ENCODE measurements around the gene CTRL.
"Not testable (repeated sequence)": the region's sequence is repeated elsewhere in the genome, so short reads cannot be mapped to it uniquely, and the experiment has no call there.

CTRL gene

DNA sequence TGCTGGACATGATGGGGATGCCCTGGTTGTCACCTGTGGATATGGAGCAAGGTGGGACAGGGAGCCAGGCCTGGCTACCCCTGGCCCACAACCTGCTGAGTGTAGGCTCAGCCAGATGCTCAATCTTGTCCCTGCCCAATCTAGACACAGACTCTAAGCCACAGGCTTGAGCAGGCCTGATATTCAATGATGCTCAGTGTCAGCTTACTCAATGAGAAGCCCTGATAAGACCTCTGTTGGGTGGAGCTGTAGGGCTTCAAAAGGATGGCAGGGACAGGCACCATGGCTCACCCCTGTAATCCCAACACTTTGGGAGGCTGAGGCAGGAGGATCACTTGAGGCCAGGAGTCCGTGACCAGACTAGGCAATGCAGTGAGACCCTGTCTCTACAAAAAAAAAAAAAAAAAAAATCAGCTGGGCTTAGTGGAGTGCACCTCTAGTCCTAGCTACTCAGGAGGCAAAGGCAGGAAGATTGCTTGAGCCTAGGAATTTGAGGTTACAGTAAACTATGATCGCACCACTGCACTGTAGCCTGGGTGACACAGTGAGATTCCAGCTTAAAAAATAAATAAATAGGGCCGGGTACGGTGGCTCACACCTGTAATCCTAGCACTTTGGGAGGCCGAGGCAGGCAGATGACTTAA is 8.9 kb upstream of the CTRL start:
- no peak for DNase-seq

DNA sequence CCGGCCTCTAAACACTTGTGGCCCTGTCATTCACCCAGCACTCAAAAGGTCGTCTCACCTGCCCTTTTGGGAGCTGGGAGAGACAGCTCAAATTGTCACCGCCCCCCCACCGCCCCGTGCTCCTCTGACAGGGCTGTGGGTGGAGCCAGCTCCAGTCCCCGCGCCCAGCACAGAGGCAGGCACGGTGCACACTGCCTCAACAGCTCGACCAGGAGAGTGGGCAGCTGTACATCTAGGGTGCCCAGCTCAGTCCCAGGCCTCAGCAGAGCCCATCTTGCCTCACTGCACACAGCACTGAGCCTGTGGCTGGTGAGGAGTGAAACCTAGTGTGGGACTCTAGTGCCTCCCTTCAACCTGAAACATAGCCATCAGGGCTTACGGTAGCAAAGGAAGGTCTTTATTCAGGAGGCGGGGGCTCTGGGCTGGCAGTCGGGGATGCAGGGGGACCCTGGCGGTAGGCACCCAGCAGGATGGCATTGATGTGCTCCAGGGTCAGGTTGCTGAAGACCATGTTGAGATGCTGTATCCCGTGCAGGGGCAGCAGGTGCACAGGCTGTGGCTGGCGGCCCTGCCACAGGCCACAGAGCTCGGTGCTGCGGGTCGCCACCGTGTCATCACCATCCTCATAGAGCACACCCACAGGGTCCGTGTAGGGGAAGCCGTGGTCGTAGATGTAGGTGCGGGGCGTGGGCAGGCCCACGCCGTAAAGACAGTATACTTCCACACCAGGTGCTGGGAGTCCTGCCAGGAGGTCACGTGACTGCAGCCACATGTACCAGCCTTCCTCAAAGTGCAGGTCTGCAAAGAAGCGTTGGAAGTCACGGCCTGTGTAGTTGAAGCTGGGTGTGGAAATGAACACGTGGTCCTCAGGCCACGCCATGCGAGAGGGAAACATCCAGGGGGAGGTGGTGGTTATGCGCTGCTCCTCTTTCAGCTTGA is 8.1 kb upstream of the CTRL start:
- no peak for DNase-seq

DNA sequence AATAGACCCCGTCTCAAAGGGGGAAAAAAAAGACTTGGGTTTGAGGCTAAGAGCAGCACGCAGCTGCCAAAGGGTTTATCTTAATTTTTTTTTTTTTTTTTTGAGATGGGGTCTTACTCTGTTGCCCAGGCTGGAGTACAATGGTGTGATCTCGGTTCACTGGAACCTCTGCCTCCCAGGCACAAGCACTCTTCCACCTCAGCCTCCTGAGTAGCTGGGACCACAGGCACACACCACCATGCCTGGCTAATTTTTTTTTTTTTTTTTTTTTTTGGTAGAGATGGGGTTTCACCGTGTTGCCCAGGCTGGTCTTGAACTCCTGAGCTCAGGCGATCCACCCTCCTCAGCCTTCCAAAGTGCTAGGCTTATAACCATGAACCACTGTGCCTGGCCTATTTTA is 6.1 kb upstream of the CTRL start:
- DNase-seq = not testable (repeated sequence)

DNA sequence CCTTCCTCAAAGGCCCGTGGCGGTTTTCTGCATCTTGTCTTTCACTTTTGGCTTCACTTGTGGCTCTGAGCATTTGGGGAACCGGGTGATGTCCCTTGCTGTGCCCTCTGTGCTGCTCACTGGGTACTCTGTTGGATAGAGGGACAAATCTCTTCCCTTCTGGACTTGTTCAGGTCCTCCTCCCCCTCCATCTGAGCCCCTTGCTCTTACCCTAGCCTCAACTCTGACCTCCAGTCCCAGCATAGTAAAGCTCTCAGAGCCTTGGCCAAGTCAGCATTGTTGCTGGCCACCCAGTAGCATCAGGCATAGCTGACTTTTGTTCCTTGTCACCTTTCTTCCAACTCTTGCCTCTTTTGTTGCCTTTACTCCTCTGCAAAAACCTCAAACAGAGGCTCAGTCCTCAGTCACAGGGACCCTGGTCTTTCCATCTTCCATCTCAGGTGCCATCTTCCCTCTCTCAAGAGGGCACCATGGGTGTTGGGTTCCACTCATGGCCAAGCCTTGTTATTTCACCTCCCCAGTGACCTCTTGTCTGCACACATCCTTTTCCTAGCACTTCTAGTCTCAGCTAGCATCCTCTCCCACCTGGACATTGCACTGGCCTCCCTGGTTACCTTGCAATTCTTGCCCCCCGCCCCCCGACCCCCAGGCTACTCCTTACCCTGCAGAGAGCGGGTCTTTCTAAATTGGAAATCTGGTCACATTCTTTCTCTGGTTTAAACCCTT is 5.4 kb upstream of the CTRL start:
- DNase-seq = no peak

DNA sequence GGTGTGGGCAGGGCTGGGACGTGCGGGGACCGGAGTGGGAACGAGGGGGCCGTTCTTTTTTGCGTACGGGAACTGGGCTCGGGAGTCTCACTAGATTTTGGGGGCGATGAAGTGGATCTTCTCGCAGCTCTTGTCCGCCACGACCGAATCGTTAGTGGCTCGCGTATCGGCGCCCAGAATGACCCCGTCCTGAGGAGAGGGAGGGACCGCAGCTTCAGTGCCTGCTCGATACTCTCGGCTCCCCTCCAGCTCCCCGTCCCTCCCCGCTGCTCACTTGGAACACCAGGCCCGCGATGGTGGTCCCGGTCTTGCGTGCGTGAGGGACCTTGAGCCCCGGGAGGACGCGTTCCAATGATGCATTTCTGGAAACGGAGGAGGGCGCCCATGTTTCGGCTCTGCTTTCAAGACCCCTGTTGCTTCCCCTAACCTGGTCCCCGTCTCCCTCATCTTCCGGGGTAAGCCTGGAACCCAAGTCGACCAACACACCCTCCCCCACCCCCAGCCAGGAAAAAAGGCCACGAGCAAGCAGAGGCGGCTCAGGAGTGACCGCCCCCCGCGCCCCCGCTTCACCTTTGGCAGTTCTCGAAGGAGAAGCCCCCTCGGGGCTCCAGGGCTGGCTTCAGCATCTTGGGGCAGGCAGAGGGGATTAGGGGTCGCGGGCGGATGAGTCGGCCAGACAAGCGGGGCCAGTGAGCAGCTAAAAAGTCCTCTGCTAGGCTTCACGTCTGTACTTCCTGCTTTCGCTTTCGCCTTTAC is 4.6 kb upstream of the CTRL start, which contains the start of gene PSMB10:
PSMB10 (minus strand) TSS at position 727 of the 756 bp plus-strand sequence; CDS start at position 626, 101 bp downstream.
- DNase-seq = no peak

DNA sequence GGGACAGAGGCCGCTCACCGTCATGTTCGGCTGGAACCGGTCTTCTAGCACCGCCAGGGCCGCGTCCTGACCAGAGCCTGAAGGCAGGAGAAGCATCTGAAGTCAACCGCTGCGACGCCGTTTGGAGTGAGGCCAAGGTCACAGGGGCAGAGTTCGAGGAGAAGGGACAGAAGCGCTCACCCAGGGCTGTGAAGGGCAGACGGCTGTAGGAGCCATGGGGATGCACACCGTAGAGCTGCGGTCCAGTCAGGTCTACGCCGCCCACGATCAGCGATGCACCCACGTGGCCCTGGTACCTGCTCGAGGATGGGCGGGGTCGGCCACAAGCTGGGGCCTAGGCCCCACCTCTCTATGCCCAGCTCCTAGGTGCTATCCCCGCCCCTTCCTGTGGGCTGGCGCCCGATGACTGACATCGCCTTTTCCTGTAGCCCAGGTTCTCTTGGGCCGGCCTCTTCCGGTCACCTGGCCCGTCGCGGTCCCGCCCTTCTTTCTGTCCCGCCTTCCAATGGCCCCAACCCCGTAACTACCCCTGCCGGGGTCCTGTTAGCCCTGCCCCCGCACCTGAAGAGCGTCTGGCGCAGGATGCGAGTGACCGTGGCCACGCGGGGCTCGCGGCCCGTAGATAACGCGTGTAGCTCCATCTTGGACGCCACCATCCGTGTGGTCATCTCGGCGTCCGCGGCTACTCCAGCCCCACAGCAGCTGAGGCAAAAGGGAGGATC is 3.9 kb upstream of the CTRL start:
- peak; percentile 87 for DNase-seq

DNA sequence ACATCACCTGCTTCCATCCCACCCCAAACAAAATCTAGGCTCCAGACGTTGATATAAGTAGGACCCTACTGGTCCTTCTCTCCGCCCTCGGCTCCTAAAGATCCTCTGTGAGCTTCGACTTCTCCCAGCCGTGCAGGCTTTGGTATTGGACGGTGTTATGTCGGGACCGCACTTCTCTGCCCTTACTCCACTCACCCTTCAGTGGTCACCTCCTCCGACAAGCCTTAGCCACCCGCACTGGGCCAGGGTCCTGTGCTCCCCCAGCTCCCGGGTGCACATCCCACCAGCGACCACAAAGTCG is 3.4 kb upstream of the CTRL start:
- DNase-seq = no peak

DNA sequence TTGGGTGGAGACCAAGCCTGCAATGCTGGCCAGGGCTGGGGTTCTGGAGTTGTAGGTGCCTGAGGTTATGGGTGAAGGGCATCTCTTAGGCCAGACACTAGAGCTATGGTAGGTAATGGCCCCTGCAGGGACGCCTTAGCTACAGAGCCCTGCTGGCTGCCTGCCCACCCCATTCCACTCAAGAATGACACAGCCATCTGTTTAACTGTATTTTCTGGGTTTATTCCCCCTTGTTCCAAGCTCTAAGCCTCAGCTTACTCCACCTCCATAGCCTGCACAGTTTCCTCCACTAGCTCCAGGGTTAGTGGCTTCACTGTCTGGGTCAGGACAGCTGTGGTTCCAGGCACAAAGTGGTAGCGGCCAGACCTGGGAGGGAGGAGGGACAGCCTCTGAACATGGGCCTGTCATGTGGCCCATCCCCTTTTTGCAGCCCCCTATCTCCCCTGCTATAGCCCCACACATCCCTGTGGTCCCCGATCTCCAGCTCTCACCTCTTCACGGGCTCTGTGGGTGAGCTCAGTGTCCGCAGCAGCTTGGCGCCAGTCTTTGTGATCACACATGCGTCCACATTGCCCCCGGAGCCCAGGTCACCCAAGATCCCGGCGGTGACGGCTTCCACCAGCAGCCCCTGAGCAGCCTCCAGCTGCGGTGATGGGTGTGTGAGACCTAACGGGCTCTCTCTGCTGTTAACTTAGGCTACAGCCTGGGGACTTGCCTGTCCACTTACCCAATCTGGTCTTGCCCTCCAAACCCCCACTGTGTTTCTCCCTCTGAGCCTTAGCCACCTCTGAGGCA is 2.8 kb upstream of the CTRL start:
- no peak for DNase-seq

DNA sequence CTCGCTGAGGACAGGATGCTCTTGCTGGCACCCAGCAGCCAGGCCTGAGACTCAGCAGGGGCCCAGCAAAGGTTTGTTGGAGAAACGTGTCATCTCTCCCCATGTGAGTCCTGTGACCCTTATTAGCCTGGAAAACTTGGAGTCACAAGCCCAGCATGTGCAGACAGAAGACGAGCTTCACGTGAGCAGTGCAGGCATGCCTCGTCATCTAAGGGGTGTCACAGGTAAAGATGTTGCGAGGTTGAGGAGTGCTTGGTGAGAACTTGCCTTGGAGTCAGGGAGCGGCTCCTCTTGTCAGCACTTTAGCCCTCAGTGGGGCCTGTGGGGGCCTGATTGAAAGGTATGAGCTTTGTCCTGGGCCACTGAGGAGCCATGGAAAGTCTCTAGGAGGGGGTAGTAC is 2.1 kb upstream of the CTRL start:
- DNase-seq = no peak

DNA sequence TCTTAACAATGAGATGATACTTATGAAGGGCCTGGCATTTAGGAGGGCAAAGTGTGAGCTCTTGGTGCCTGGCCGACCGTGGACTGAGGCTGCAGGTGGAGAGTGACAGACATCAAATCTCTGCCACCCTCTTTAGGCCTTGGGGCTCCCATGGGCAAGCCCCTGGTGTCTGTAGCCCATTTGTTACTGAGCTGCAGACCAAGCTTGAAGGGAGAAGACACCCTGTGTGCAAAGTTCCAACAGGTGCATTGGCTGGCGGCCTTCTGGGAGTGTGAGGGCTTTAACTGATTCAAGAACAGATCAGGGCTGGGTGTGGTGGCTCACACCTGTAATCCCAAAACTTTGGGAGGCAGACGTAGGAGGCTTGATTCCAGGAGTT is 789 bp upstream of the CTRL start:
- no peak for DNase-seq

DNA sequence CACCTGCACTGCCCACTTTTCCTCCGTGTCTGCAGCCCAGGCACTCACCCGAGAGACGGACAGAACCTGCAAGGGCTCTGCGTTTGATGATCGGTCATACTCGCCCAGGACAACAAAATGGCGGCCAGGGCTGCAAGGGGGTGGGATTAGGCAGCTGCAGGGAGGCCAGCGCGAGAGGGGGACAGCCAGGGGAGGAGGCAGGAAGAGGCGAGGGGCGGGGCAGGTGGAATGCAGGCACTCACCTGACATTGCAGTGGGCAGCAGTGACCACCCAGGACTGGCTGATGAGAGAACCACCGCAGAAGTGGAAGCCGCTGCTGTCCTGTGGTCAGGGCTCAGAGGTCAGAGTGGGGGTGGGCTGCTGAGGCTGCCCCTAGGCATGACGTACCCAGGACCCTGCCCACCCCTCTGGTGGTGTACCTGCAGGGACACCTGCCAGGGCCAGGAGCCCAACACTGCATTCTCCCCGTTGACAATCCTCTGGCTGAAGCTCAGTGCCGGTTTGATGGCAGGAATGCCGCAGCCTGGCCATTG is 917 bp downstream of the CTRL start:
- no peak for DNase-seq

DNA sequence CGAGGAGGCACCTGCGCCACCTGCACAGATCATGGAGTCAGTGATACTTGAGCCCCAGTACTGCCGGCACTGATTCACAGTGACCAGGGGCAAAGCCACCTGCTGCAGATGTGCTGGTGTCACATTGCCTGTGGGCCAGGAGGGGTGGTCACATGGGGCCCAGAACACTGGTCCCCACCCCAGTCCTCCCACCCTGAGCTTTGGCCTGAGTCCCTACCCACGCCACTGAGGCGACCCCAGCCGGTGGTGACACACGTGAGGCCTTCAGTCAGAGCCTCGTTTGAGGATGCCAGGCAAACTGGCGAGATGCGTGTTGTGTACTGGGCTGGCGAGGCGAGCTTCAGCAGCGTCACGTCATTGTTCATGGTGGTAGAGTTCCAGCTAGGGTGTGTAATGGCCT is 1.5 kb downstream of the CTRL start:
- DNase-seq = no peak

DNA sequence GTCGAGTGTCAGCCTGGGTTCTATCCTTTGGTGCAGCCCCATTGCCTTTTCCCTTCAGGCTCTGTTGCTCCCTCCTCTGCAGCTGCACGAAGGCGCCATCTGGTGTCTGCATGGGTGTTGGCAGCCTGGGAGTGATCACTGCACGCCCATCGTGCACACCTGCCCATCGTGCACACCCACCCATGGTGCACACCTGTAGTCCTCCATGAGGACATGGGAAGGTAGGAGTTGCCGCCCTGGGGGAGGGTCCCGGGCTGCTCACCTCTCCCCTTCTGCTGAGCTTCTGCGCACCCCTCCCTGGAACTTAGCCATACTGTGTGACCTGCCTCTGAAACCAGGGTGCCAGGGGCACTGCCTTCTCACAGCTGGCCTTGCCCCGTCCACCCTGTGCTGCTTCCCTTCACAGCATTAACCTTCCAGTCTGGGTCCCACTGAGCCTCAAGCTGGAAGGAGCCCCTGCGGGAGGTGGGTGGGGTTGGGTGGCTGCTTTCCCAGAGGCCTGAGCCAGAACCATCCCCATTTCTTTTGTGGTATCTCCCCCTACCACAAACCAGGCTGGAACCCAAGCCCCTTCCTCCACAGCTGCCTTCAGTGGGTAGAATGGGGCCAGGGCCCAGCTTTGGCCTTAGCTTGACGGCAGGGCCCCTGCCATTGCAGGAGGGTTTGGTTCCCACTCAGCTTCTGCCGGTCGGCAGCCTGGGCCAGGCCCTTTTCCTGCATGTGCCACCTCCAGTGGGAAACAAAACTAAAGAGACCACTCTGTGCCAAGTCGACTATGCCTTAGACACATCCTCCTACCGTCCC is 2.9 kb downstream of the CTRL start:
- peak; percentile 3 for DNase-seq

DNA sequence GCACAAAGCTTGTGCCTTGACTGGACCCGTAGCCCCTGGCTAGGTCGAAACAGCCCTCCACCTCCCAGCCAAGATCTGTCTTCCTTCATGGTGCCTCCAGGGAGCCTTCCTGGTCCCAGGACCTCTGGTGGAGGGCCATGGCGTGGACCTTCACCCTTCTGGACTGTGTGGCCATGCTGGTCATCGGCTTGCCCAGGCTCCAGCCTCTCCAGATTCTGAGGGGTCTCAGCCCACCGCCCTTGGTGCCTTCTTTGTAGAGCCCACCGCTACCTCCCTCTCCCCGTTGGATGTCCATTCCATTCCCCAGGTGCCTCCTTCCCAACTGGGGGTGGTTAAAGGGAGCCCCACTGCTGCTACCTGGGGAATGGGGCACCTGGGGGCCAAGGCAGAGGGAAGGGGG is 3.5 kb downstream of the CTRL start:
- no peak for DNase-seq

DNA sequence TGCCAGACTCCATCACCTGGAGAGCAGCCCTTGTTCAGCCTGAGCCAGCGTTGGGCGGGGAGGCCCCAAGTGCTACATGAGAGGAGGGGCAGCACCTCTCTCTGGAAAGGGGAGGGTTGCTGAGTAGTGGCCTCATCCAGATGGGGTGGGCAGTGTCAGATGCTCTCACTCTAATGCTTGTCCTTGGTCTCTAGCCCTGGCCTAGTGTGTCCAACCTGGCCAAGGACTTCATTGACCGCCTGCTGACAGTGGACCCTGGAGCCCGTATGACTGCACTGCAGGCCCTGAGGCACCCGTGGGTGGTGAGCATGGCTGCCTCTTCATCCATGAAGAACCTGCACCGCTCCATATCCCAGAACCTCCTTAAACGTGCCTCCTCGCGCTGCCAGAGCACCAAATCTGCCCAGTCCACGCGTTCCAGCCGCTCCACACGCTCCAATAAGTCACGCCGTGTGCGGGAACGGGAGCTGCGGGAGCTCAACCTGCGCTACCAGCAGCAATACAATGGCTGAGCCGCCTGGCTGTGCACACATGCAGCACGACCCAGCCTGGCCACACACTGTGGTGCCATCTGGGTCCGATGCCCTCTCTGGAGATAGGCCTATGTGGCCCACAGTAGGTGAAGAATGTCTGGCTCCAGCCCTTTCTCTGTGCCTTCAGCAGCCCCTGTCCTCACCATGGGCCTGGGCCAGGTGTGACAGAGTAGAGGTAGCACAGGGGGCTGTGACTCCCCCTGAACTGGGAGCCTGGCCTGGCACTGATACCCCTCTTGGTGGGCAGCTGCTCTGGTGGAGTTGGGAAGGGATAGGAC is 4.3 kb downstream of the CTRL start:
- DNase-seq = no peak

DNA sequence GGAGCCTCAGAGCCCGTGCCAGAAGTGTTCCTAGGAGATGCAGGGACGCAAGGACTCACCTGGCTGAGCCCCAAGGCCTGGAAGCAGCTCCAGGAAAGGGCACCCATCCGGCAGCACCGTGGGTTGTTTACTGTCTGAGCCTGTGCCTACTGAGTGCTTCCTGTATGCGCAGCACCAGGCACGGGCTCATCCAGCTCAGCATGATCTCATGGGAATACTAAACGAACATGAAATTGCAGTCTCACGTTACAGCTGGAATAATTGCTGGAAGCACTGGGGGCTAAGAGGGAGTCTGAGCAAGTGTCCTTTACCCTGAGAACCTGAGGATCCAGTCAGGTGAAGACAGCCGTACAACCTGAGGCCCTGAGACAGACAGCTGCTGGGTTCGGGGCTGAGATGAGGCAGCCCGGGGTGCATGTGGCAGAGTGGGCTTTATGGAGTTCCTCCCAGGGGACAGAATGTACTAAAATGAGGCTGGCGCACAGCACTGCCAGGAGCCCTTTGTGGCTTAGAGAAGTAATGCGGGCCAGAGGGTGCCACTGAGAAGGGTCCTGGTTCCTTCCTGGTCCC is 5.4 kb downstream of the CTRL start:
- peak; percentile 81 for DNase-seq

DNA sequence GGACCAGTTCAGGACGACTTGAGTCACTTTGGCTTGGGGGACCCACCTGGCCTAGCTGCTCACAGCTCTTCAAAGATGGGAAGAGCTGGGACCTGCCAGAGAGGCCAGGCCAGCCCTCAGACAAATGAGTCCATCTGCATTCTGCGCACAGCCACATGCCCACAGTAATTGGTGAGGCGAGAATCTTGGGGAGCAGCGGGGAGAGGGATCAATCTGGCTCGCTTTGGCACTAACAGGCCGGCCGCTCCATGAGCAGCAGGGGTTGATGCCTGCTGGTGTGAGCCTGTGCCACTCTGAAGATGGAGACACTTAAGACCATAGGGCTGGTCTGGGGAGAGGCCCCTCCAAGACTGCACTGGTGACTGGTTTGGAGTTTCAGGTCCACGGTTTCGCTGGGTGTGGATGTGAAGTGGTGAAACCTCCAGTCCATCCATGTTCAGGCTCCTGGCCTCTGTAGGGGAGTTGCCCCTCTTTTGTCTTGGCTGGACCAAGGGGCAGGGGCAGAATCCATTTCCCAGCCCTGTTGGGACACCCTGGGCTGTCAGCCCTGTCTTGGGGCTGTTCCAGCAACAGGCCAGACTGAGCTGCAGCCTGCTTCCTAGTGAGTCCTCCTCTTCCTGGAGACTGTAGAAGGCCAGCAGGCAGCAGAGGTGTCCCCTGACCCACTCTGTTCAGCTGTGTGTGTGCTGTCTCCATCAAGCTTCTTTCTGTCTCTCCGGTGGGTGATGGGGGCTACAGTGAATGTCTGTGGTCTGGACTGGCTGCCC is 7.3 kb downstream of the CTRL start:
- no peak for DNase-seq

DNA sequence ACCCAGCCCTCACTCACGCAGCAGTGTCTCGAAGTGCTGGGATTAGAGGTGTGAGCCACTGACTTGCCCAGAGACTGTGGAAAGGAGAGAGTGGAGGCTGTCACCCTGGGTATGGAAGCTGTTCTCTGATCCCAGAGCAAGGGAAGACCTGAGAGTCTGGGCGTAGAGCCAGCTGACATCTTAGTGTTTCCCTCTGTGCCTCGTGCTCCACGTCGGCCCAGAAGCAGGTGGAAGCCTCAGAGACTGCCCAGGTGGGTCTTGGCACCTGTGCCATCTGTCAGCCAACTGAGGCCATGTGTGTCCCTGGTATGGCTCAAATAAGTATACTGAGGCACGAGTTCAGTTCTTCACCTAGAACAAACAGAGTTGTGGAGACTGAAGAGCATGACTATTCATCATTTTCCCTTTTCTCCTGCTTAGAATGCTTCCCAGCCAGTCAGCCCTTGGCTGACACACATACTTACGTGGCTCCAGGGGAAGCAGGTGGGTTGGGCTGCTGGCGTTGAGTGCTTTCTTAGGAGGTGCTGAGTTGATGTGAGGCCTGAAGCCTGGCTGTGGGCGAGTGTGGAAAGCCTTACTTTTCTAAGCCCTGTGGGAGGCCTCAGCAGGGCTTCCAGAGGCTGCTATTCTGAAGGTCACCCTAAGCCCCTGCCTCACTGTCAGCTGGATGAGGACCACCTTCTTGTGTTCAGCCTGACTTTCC is 8.1 kb downstream of the CTRL start:
- no peak for DNase-seq
